Activated CD8-positive, alpha-beta T cell treated with anti-CD3 and anti-CD28 coated beads for 36 hours (primary cell): ENCODE results near the gene AGAP6. TPM values are rescaled to one million over a fixed set of nuclear protein-coding genes. Genes with fewer than 3 reads are reported as not detected.
A peak's percentile ranks its signal among the peaks of the same experiment; 100 is the strongest.
"Not testable (repeated sequence)": the region's sequence is repeated elsewhere in the genome, so short reads cannot be mapped to it uniquely, and the experiment has no call there.

Experiments
- ATAC-seq: fragments of 200-7000 bp; cut with Tn5 transposase; one replicate; pipeline ENCODE4 v1.10.0; 2021; ENCODE audit warnings: mild to moderate bottlenecking, moderate library complexity
- CTCF ChIA-PET: fragments of 350-600 bp; sonication (Branson Sonifier 250); formaldehyde crosslinking; loops from one replicate; lab custom pipeline; 2021; ENCODE audit warnings: antibody characterized with exemption; lab: Charles Lee
- POLR2A ChIA-PET: fragments of 350-600 bp; sonication (Branson Sonifier 250); formaldehyde crosslinking; loops from one replicate; lab custom pipeline; 2021; ENCODE audit warnings: antibody characterized with exemption; lab: Charles Lee
- DNase-seq: peaks from one replicate; pipeline ENCODE4 v3.0.0-alpha.2; 2020
- H3K27ac Mint-ChIP-seq: one replicate; pipeline ENCODE4 v1.8.0; 2021; ENCODE audit warnings: mild to moderate bottlenecking, mixed read lengths
- H3K27me3 Mint-ChIP-seq: one replicate; pipeline ENCODE4 v1.8.0; 2021; ENCODE audit warnings: mixed read lengths
- H3K36me3 Mint-ChIP-seq: one replicate; pipeline ENCODE4 v1.8.0; 2021; ENCODE audit warnings: low read depth, mixed read lengths
- H3K4me1 Mint-ChIP-seq: one replicate; pipeline ENCODE4 v1.8.0; 2021; ENCODE audit warnings: low read depth, mixed read lengths
- H3K4me3 Mint-ChIP-seq: one replicate; pipeline ENCODE4 v1.8.0; 2021; ENCODE audit warnings: mild to moderate bottlenecking, moderate library complexity, mixed read lengths
- H3K9me3 Mint-ChIP-seq: one replicate; pipeline ENCODE4 v1.8.0; 2021; ENCODE audit warnings: mixed read lengths
- intact Hi-C: fragments of 100-400 bp; cut with micrococcal nuclease; formaldehyde crosslinking; loops from one replicate; pipeline ENCODE4 v1.10.0; 2022
- total RNA-seq, 2 experiments: library from RNA; stranded (reverse); gene quantifications; one replicate each; pipeline ENCODE4 v1.2.3, GENCODE V29; 2021

AGAP6 gene
- 10 to 100 TPM; 13.8 to 15.1 TPM for total RNA-seq

DNA sequence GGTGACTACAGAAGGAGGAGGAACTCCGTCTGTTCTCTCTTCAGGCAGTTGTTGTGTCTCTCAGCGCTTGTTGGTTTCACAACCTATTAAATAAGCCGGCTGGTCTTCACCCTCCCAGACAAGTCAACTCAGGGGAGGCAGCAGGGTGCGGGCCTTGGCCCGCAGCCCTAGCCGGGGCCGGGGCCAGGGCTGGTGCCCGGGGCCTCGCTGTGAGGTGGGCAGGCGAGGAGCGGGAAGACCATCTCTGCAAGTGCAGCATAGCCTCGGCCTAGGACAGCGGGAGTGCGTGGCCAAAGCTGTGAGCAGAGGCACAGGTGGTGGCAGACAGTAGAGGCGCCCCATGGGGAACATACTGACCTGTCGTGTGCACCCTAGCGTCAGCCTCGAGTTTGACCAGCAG lies at the start of gene AGAP6:
Gene AGAP6, plus strand, starts transcription at position 31 of the 400 bp plus-strand sequence. Its CDS starts 310 bp downstream, at position 341.
- intact Hi-C loops, POLR2A ChIA-PET: not testable (repeated sequence)

DNA sequence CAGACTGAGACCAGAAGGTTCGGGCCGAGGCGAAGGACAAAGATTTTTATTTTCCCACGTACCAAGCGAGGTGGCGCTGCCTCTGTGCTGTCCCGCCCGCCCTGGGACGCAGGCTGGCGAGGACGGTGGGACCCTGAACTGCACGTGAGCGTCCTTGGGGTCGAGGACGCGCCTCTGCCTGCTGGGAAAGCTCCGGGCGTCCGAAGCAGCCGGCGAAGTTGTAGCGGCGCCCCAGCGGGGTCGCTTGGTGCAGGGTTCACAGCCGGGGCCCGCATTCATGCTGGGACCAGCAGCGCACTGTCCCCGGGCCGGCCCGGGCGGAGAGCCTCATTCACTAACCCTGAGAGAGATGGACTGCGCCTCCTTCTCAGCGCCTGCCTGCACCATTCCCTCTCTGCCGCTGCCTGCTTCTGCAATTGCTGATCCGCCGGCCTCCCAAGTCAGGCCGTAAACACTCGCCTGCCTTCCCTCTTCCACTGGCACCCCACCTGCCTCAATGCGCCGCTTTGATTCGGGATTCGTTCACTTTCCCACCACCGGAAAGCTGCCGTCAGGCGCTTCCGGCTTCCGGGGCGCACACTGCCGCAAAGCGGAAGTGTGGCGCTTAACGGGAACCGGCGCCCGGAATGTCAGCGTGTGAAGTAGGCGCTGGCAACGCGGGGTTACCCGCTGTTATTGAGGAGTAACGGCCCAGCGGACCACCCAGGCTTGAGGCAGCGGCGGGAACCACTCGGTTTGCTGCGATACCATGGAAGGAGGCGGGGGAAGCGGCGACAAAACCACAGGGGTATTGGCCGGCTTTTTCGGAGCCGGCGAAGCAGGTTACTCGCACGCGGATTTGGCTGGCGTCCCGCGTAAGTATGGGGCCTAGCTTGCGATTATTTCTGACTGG lies 46.5 kb upstream of the AGAP6 start, which contains the start of the genes PARG and TIMM23B:
Gene PARG, minus strand, starts transcription at position 581 of the 892 bp plus-strand sequence. Its CDS starts 302 bp downstream, at position 279.
Gene TIMM23B, plus strand, starts transcription at position 607 of the 892 bp plus-strand sequence. Its CDS starts 142 bp downstream, at position 749.
- H3K4me1 Mint-ChIP-seq: peaks cover 35% of the 10 kb centered on the region
- H3K27me3 Mint-ChIP-seq, POLR2A ChIA-PET, H3K9me3 Mint-ChIP-seq, H3K36me3 Mint-ChIP-seq, intact Hi-C loops, CTCF ChIA-PET: not testable (repeated sequence)
- peak within 1 kb of the TSS; percentile 99 for H3K4me3 Mint-ChIP-seq
- peak within 1 kb of the TSS; percentile 95 for H3K27ac Mint-ChIP-seq
- peak; percentile 91 for ATAC-seq
- peak; percentile 82 for DNase-seq

More for the DNA sequence above, at the start of gene AGAP6:
- H3K4me1 Mint-ChIP-seq, DNase-seq, H3K4me3 Mint-ChIP-seq, H3K27ac Mint-ChIP-seq, H3K36me3 Mint-ChIP-seq, ATAC-seq, H3K27me3 Mint-ChIP-seq, CTCF ChIA-PET, H3K9me3 Mint-ChIP-seq: not testable (repeated sequence)

DNA sequence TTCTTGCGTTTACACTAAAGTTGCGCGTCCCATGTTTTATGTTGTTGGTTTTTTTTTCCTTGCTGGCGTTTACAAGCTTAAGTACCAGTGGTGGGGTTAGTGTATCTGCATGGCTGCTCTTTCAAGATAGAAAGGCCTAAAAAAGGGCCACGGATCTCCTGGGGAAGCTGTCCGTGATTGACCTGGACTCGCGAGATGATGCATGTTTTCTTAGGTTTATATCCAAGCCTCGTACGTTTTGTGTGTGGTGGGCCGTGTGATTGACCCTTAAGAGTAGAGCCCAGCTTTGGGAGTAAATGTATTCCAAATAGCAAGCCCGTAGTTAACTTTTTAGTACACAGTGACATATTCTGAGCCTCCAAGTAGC lies 45.9 kb upstream of the AGAP6 start:
- H3K36me3 Mint-ChIP-seq: peaks cover 12% of the 10 kb centered on the region
- H3K27ac Mint-ChIP-seq: peak overlapping the region; percentile 95
- H3K4me1 Mint-ChIP-seq: peaks cover 35% of the 10 kb centered on the region
- POLR2A ChIA-PET, DNase-seq, intact Hi-C loops, H3K9me3 Mint-ChIP-seq, H3K27me3 Mint-ChIP-seq, CTCF ChIA-PET: not testable (repeated sequence)
- peak; percentile 24 for ATAC-seq
- H3K4me3 Mint-ChIP-seq: peak overlapping the region; percentile 99

DNA sequence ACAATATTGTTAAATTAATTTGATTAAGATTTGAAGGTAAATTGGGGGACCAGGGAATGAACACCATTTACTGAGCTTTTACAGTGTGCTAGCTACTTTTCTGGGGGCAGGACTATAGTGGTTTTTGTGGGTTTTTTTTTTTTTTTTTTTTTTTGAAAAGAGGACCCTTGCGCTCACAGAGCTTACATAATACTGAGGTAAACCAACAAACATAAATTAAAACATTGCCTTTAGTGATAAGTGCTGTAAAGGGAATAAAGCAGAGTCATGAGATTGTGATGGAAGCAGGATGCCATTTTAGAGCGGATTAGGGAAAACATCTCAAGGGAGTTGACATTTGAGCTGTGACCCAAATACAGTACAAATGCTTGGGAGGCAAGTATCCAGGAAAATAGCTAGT lies 44.6 kb upstream of the AGAP6 start:
- intact Hi-C loops, DNase-seq, CTCF ChIA-PET, POLR2A ChIA-PET, ATAC-seq, H3K27me3 Mint-ChIP-seq, H3K9me3 Mint-ChIP-seq: not testable (repeated sequence)
- Mint-ChIP-seq H3K27ac (peak overlapping the region; percentile 8), H3K4me1 (peaks cover 27% of the 10 kb centered on the region), H3K4me3 (peak overlapping the region; percentile 99), H3K36me3 (peaks cover 14% of the 10 kb centered on the region)

DNA sequence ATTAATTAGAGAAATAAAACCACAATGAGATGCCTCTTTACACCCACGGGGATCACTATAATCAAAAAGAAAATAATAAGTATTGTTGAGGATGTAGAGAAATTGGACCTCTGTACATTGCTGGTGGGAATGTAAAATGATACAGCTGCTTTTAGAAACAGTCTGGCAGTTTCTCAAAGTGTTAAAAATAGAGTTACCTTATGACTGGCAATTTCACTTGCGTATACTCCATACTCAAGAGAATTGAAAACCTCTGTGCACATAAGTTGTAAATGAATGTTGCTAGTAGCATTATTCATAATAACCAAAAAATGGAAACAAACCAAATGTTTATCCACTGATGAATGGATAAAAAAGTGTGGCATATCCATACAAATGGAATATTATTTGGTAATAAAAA lies 40.1 kb upstream of the AGAP6 start:
- CTCF ChIA-PET, ATAC-seq, intact Hi-C loops: not testable (repeated sequence)

DNA sequence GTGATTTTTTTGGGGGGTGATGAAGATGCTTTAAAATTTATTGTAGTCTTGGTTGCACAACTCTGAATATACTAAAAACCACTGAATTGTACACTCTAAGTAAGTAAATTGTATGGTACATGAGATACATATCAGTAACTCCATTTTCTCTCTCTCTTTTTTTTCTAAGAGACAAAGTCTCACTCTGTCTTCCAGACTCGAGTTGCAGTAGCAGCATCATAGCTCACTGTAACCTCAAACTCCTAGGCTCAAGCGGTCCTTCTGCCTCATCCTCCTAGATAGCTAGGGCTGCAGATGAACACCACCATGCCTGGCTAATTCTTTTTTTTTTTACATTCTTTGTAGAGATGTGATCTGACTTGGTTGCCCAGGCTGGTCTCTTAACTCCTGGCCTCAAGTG lies 39.5 kb upstream of the AGAP6 start:
- H3K4me3 Mint-ChIP-seq, intact Hi-C loops, CTCF ChIA-PET, ATAC-seq, H3K27me3 Mint-ChIP-seq, POLR2A ChIA-PET, H3K9me3 Mint-ChIP-seq, H3K27ac Mint-ChIP-seq, DNase-seq: not testable (repeated sequence)
- Mint-ChIP-seq H3K36me3 (peaks cover 24% of the 10 kb centered on the region), H3K4me1 (peaks cover 17% of the 10 kb centered on the region)

More for the DNA sequence above, 40.1 kb upstream of the AGAP6 start:
- H3K4me3 Mint-ChIP-seq, H3K27ac Mint-ChIP-seq, POLR2A ChIA-PET, H3K27me3 Mint-ChIP-seq, H3K9me3 Mint-ChIP-seq, DNase-seq: not testable (repeated sequence)
- Mint-ChIP-seq H3K4me1 (peaks cover 19% of the 10 kb centered on the region), H3K36me3 (peaks cover 24% of the 10 kb centered on the region)

DNA sequence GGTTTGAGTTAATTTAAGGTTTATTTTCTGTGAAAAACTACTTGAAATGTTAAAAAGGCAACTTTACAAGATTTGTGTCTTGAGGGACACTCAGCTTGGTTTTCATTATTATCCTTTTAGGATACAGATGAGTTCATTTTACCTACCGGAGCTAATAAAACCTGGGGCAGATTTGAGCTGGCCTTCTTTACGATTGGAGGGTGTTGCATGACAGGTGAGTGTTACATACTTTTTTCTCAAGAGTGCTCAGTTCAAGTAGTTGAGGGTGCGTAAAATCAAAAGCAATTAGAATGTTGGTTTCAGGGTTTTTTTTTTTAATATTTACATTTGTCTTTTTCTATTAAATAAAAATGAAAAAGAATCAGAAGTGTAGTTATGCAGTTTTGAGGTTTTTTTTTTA lies 36.2 kb upstream of the AGAP6 start:
- intact Hi-C loops, DNase-seq, CTCF ChIA-PET, H3K9me3 Mint-ChIP-seq, H3K27ac Mint-ChIP-seq, POLR2A ChIA-PET, H3K27me3 Mint-ChIP-seq, H3K4me1 Mint-ChIP-seq, ATAC-seq, H3K4me3 Mint-ChIP-seq: not testable (repeated sequence)
- H3K36me3 Mint-ChIP-seq: peaks cover 21% of the 10 kb centered on the region

DNA sequence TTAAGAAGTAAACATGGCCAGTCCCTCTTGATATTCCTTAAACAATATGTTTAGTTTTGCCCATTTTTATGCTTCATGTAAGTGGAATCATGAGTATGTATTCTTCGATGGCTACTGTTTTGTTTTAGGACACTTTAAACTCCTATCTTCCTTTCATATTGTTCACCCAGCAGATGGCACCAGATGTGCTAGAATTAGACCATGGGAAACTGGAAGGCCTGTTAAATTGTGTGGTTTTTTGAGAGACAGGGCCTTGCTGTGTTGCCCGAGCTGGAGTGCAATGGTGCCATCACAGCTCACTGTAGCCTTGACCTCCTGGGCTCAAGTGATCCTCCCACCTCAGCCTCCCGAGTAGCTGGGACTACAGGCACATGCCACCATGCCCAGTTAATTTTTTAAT lies 35.1 kb upstream of the AGAP6 start:
- ATAC-seq, POLR2A ChIA-PET, H3K4me1 Mint-ChIP-seq, CTCF ChIA-PET, H3K27ac Mint-ChIP-seq, H3K9me3 Mint-ChIP-seq, intact Hi-C loops, H3K27me3 Mint-ChIP-seq, DNase-seq, H3K4me3 Mint-ChIP-seq: not testable (repeated sequence)
- H3K36me3 Mint-ChIP-seq: peaks cover 18% of the 10 kb centered on the region

DNA sequence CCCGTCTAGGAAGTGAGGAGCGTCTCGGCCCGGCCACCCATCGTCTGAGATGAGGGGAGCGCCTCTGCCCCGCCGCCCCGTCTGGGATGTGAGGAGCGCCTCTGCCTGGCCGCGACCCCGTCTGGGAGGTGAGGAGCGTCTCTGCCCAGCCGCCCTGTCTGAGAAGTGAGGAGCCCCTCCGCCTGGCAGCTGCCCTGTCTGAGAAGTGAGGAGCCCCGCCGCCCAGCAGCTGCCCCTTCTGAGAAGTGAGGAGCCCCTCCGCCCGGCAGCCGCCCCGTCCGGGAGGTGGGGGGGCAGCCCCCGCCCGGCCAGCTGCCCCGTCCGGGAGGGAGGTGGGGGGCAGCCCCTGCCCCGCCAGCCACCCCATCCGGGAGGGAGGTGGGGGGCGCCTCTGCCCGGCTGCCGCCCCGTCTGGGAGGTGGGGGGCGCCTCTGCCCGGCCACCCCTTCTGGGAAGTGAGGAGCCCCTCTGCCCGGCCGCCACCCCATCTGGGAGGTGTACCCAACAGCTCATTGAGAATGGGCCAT lies 17.8 kb upstream of the AGAP6 start:
- H3K4me3 Mint-ChIP-seq, H3K27me3 Mint-ChIP-seq, H3K27ac Mint-ChIP-seq, intact Hi-C loops, POLR2A ChIA-PET, ATAC-seq, DNase-seq, H3K9me3 Mint-ChIP-seq, CTCF ChIA-PET, H3K4me1 Mint-ChIP-seq: not testable (repeated sequence)
- peaks cover 14% of the 10 kb centered on the region for H3K36me3 Mint-ChIP-seq

DNA sequence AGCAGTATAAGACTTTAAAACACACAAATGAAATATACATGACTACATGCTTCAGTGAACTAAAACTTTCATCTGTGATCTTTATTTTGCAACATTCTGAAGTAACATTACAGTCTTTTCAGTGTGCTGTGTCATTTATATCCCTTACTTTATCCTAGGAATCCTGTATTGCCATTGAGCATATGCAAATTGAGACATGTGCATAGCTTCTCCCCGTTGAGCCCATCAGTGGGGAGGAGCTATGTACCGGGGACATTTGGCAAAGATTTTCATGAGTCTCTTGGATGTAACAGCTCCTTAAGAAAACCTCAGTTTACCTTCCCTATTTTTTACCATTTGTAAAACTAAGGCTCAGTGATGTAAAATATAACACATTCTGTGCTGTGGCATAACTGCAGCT lies 16.7 kb upstream of the AGAP6 start:
- ATAC-seq, DNase-seq, POLR2A ChIA-PET, CTCF ChIA-PET, H3K27ac Mint-ChIP-seq, H3K4me1 Mint-ChIP-seq, H3K27me3 Mint-ChIP-seq, H3K9me3 Mint-ChIP-seq, intact Hi-C loops, H3K4me3 Mint-ChIP-seq: not testable (repeated sequence)
- peaks cover 11% of the 10 kb centered on the region for H3K36me3 Mint-ChIP-seq

DNA sequence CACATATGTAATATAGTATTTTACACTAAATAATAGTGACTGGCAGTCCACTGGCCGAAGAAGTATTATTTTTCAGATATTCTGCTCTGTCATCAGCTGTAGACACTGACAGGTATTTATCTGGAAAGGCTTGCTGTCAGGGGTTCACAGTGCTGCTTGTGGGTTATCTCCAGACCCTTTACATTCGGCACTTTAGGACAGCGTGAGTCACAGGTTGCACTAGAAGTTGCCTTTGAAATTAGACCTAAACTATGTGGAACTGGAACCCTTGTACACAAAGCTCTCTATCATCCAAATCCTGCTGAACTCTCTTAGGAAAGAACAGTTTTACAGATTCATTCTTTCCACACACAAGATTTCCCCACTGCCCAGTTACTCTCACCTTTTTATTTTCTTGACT lies 16.1 kb upstream of the AGAP6 start:
- CTCF ChIA-PET, intact Hi-C loops, H3K4me1 Mint-ChIP-seq, POLR2A ChIA-PET, H3K27ac Mint-ChIP-seq, H3K27me3 Mint-ChIP-seq, DNase-seq, H3K4me3 Mint-ChIP-seq, ATAC-seq, H3K9me3 Mint-ChIP-seq: not testable (repeated sequence)
- H3K36me3 Mint-ChIP-seq: peaks cover 11% of the 10 kb centered on the region

DNA sequence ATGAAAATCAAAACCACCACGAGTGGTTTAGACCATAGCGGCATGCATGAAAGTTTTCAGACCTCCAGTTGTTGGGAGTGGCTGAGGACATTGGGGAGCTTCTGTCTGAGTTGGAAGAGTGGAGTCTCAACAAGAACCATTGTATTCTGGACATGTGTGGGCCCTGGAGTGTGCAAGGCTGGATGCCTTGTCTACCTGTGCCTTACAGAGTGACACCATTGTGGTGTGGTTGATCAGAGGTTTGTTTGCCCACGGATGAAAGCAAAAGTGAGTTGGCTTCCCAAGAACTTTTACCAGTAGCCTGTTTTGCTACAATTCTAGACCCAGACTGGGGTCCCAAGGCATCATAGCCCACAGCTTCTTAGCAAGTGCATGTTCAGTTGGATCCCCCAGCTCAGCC lies 10.4 kb upstream of the AGAP6 start:
- intact Hi-C loops: not testable (repeated sequence)

More for the DNA sequence above, 10.4 kb upstream of the AGAP6 start:
- DNase-seq: peak; percentile 2
- CTCF ChIA-PET, H3K27me3 Mint-ChIP-seq, ATAC-seq, H3K4me1 Mint-ChIP-seq, H3K27ac Mint-ChIP-seq, H3K4me3 Mint-ChIP-seq, POLR2A ChIA-PET, H3K9me3 Mint-ChIP-seq: not testable (repeated sequence)
- peaks cover 11% of the 10 kb centered on the region for H3K36me3 Mint-ChIP-seq
